Duodenal mucosa (tissue), 2 donors: ENCODE results near the gene RGS9BP.

Experiments used
- H3K27ac ChIP-seq: one replicate; pipeline ENCODE4 v1.7.0; 2013; ENCODE audit warnings: low read depth, low read length
- H3K27me3 ChIP-seq, 2 donors: one replicate each; pipeline ENCODE4 v1.7.0; 2013; ENCODE audit warnings: low read length in 2 of 2, control low read depth in 1 of 2; ENCODE audit not compliant: insufficient read depth in 2 of 2, control insufficient read depth in 1 of 2
- H3K36me3 ChIP-seq, 2 donors: one replicate each; pipeline ENCODE4 v1.7.0; 2013; ENCODE audit warnings: low read length in 2 of 2, control low read depth in 1 of 2; ENCODE audit not compliant: insufficient read depth in 2 of 2, control insufficient read depth in 1 of 2
- H3K4me1 ChIP-seq, 2 donors: one replicate each; pipeline ENCODE4 v1.7.0; 2013; ENCODE audit warnings: low read length in 2 of 2, control low read depth in 1 of 2; ENCODE audit not compliant: insufficient read depth in 2 of 2, control insufficient read depth in 1 of 2
- H3K4me3 ChIP-seq, 2 donors: one replicate each; pipeline ENCODE4 v1.7.0; 2013; ENCODE audit warnings: low read length in 2 of 2, low read depth in 1 of 2
- H3K9ac ChIP-seq, 2 donors: one replicate each; pipeline ENCODE4 v1.7.0; 2013; ENCODE audit warnings: low read length in 2 of 2, low read depth in 1 of 2
- H3K9me3 ChIP-seq, 2 donors: one replicate each; pipeline ENCODE4 v1.7.0; 2013; ENCODE audit warnings: low read length in 2 of 2, control low read depth in 1 of 2; ENCODE audit not compliant: control insufficient read depth in 1 of 2

The RGS9BP gene

DNA sequence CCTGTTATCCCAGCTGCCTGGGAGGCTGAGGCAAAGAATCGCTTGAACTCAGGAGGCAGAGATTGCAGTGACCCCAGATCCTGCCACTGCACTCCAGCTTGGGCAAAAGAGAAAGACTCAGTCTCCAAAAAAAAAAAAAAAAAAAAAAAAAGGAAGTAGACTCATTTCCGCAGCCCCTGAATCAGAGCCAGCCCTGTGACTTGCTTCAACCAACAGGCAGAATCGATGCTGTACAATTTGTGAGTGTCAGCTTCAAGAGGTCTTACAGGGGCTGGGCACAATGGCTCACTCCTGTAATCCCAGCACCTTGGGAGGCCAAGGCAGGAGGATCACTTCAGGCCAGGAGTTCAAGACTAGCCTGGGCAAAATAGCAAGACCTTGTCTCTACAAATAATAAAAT is 13.5 kb upstream of the RGS9BP start:
- Histone ChIP-seq H3K4me3 (no peak overlapping the region), H3K36me3 (peaks cover 0 to 19% of the 10 kb centered on the region in 2 donors), H3K27ac (no peak overlapping the region), H3K4me1 (no peaks in the 10 kb centered on the region), H3K9ac (no peak overlapping the region), H3K27me3 (no peaks in the 10 kb centered on the region), H3K9me3 (no peaks in the 10 kb centered on the region)

DNA sequence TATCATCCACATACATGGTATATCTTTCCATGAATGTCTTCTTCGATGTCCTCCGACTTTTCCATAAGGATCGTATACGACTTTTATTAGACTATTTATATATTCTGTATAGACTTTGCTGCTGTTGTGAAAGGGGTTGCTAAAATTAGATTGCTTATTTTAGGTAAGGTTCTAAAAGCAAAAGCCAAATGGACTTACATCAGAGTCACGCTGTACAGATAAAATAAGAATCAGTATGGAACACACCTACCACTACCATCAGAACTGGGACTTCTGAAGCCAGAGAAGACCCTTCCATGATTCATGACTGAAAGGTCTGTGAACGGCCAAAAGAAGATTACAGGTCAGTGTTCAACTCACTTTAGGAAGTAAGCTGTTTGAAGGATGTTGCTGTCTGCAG is 9.6 kb upstream of the RGS9BP start:
- no peak overlapping the region for H3K27ac ChIP-seq

DNA sequence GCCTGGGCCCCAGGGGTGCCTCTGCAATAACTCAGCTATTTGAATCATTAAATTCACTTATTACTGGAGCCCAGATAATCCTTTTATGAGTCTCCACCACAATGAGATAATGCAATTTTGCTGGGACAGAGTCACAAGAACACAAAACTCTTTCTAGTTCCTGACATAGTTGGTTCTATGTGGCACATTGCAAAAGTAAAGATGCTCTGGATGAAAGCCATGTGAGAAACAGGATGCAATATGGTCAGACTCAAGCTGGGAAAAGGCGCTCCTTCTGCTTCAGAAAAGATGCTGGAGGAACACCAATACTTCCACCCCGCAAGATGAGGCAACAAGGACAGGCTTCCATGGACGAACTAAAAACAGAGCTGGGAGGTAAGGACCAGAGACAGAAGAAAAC is 6.3 kb upstream of the RGS9BP start:
- Histone ChIP-seq H3K36me3 (peaks cover 0 to 10% of the 10 kb centered on the region in 2 donors), H3K4me3 (no peak overlapping the region), H3K4me1 (peaks cover 17 to 32% of the 10 kb centered on the region in 2 donors), H3K9me3 (no peaks in the 10 kb centered on the region), H3K9ac (no peak overlapping the region), H3K27ac (no peak overlapping the region), H3K27me3 (no peaks in the 10 kb centered on the region)

More for the DNA sequence above, 9.6 kb upstream of the RGS9BP start:
- Histone ChIP-seq H3K9ac (no peak overlapping the region), H3K4me1 (peaks cover 10 to 15% of the 10 kb centered on the region in 2 donors), H3K9me3 (no peaks in the 10 kb centered on the region), H3K4me3 (no peak overlapping the region), H3K36me3 (peaks cover 0 to 10% of the 10 kb centered on the region in 2 donors), H3K27me3 (no peaks in the 10 kb centered on the region)

DNA sequence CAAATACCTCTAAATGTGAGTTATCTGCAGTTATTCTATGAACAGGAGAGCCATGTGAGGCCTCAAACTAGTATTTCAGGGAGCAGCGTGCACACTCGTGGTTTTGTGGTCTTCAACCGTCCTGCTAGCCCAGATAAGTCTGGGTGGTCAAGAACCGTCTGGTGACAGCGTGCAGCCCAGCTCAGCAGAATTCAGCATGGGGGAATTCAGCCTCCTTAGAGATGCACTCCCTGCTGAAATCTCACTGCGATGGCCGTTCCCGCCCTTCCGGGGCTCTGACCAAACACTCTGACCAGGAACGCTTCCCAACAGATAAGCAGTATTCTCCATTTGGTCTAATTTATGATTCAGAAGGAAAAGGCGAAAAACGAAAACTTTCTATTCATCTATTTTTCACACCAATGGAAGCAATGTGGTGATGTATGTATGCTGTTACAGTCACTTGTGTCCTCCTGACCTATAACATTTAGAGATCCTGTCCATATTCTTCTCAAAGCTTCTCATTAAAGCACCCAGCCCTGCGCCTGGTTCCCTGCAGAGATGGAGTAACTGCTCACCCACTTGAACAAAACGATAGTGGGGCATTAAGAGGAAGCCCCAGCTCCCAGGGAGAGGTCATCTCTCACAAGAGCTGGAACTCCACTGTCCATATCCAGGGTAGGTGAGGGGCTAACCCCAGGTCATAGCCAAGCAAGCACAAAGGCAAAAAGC is 3.6 kb upstream of the RGS9BP start:
- H3K36me3 ChIP-seq: peaks cover 0 to 2% of the 10 kb centered on the region in 2 donors
- no peaks in the 10 kb centered on the region for H3K9me3 ChIP-seq
- peaks cover 6 to 9% of the 10 kb centered on the region in 2 donors for H3K27me3 ChIP-seq
- H3K4me1 ChIP-seq: peaks cover 17 to 48% of the 10 kb centered on the region in 2 donors
- no peak overlapping the region for H3K9ac ChIP-seq
- H3K27ac ChIP-seq: no peak overlapping the region
- no peak overlapping the region for H3K4me3 ChIP-seq

DNA sequence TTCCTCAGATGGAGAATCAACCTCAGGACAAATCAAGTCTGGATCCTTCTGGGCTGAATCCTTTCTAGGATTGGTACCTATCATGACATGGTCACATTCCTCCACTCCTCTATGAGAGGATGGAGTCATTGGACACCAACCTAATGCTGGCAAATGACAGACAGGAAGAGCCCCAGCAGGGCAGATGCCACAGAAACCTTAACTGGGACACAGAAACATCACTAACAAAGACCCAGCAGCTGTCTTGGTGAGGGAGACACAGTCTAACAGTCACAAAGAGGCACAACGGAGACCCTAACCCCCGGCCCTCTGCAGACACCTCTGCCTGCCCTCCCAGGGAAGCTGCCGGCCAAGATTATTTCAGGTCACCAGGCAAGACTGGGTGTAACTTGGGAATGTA is 2.8 kb upstream of the RGS9BP start:
- Histone ChIP-seq H3K27ac (no peak overlapping the region), H3K36me3 (no peaks in the 10 kb centered on the region), H3K9ac (no peak overlapping the region), H3K4me3 (no peak overlapping the region), H3K27me3 (peaks cover 14% of the 10 kb centered on the region in 2 donors), H3K9me3 (no peaks in the 10 kb centered on the region), H3K4me1 (peaks cover 17 to 50% of the 10 kb centered on the region in 2 donors)

DNA sequence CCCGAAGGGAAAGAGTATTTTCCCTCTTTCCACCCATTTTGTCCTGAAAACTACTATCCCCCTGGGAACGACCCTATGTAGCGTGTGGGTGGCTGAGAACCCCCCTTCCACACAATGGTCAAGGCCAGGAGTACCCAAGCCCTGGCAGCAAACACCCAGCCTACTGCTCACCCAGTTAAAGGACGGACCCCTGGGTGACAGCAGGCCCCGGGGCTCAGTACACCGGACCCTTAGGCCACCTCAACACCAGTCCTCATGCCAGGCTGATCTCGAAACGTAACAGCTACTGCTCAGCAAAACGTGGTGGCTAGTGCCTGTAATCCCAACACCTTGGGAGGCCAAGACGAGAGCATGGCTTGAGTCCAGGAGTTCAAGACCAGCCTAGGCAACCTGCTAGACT is 2.1 kb upstream of the RGS9BP start:
- Histone ChIP-seq H3K4me3 (no peak overlapping the region), H3K36me3 (no peaks in the 10 kb centered on the region), H3K9me3 (no peaks in the 10 kb centered on the region), H3K27ac (no peak overlapping the region), H3K9ac (no peak overlapping the region), H3K27me3 (peaks cover 14 to 16% of the 10 kb centered on the region in 2 donors), H3K4me1 (peaks cover 17 to 50% of the 10 kb centered on the region in 2 donors)

DNA sequence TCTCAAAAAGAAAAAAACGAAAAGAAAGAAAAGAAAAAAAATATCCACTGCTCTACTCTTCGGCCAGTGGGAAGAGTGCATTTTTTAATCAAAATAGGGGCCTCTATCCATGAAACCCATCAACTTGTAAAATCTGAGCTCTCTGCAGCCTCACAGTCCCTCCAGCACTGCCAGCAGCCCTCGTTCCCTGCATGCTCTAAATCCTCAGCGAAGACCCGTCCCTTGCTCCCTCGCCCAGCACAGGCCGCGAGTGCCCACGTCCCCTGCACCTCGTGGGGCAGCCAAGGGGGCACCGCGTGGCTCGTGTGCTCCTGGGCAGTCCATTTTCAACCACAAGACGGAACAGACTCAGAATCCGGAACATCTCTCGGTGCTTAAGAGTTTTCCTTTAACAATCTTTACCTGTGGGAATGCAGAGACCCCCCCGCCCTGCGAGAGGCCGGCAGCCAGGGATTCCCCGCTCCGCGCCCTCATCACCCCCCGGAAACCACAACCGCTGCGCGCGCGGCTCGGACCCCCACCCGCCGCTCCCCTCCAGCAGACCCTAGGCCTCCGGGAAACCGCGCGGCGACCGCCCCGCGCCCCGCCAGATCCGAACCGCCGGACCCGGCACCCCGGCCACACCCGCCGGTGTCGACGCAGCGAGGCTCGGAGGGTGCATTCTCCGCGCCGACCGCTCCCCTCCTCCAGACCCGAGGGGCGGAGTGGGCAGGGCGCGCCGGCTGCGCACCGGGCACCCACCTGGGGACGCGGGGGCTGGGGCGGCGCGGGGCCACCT is 1.3 kb upstream of the RGS9BP start:
- Histone ChIP-seq H3K27me3 (peaks cover 14 to 16% of the 10 kb centered on the region in 2 donors), H3K27ac (peak overlapping the region; percentile 51), H3K9me3 (no peaks in the 10 kb centered on the region), H3K4me1 (peaks cover 14 to 46% of the 10 kb centered on the region in 2 donors), H3K4me3 (peak overlapping the region; percentile 84 to 90), H3K36me3 (no peaks in the 10 kb centered on the region), H3K9ac (peak overlapping the region; percentile 61 to 72)

DNA sequence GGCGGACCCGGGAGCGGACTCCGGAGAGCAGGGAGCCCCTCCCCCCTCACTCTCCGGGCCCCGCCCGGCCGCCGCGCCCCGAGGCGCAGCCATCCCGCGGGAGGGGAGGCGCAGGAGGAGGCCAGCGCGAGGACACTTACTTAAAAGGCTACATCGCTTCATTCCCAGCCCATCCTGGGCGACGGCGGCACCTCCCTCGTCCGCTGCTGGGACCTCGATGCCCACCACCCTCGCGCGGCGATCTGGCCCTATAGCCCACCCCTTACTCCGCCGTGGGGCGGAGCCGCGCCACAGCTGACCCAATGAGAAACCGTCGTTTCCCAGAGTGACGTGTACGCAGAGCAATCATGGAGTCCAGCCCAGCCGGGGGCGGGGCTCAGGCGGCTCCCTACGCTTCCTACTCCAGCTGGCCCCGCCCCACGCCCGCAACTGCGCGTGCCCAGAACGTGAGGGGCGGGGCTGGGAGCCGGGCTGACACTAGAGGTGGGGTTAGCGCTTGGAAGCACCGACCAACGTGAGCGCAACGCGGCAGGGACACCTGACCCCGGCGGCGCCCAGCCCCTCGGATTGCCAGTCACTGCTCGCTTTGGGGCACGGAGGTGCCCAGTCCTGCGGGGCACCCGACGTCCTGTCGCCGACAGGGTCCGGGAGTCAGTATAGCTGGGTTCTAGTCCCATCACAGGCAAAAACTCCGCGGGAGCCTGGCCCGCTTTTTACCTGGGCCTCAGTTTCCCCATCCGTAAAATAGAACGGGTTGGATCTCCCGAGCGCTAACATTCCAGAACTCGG is 523 bp upstream of the RGS9BP start, which contains the start of gene ANKRD27:
Gene ANKRD27, minus strand, starts transcription at position 250 of the 789 bp plus-strand sequence. CDS start 16,165 bp downstream, outside the sequence.
- H3K27ac ChIP-seq: peak within 1 kb of the TSS; percentile 51
- peak within 1 kb of the TSS; percentile 61 to 72 for H3K9ac ChIP-seq
- peaks cover 10 to 38% of the 10 kb centered on the region in 2 donors for H3K4me1 ChIP-seq
- no peaks in the 10 kb centered on the region for H3K9me3 ChIP-seq
- peaks cover 14 to 16% of the 10 kb centered on the region in 2 donors for H3K27me3 ChIP-seq
- H3K4me3 ChIP-seq: peak within 1 kb of the TSS; percentile 84 to 90
- no peaks in the 10 kb centered on the region for H3K36me3 ChIP-seq

DNA sequence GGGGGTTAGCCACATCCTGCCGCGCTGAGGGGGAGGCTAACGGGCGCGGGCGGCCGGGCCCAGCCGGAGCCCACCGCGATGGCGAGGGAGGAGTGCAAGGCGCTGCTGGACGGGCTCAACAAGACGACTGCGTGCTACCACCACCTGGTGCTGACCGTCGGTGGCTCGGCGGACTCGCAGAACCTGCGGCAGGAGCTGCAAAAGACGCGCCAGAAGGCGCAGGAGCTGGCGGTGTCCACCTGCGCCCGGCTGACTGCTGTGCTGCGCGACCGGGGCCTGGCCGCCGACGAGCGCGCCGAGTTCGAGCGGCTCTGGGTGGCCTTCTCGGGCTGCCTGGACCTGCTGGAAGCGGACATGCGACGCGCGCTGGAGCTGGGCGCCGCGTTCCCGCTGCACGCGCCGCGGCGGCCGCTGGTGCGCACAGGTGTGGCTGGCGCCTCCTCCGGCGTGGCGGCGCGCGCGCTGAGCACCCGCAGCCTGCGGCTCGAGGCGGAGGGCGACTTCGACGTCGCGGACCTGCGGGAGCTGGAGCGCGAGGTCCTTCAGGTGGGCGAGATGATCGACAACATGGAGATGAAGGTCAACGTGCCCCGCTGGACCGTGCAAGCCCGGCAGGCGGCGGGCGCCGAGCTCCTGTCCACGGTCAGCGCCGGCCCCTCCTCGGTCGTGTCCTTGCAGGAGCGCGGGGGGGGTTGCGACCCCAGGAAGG is 692 bp downstream of the RGS9BP start:
- H3K36me3 ChIP-seq: no peaks in the 10 kb centered on the region
- no peaks in the 10 kb centered on the region for H3K9me3 ChIP-seq
- peak overlapping the region in 1 of 2 donors; percentile 25 for H3K9ac ChIP-seq
- peaks cover 14 to 16% of the 10 kb centered on the region in 2 donors for H3K27me3 ChIP-seq
- no peak overlapping the region for H3K27ac ChIP-seq
- H3K4me1 ChIP-seq: peaks cover 7 to 35% of the 10 kb centered on the region in 2 donors
- H3K4me3 ChIP-seq: peak overlapping the region; percentile 84 to 90
